HepG2 (cell line): ENCODE data around the gene SETD1A. TPM values are rescaled to one million over a fixed set of nuclear protein-coding genes. Genes with fewer than 3 reads are reported as not detected.

Experiments used
- CREB3 ChIP-seq: sonication (generic); formaldehyde crosslinking; IDR thresholded peaks from 2 replicates; pipeline ENCODE4 v1.5.0; 2020; ENCODE audit warnings: missing genetic modification reagents
- GZF1 ChIP-seq: sonication (generic); formaldehyde crosslinking; IDR thresholded peaks from 2 replicates; pipeline ENCODE4 v1.5.1; 2020; ENCODE audit warnings: mild to moderate bottlenecking, missing genetic modification reagents
- HDAC2 ChIP-seq: sonication (generic); formaldehyde crosslinking; IDR thresholded peaks from 2 replicates; pipeline ENCODE4 v1.4.0; 2020; ENCODE audit warnings: missing genetic modification reagents
- NCOA1 ChIP-seq: sonication (generic); formaldehyde crosslinking; IDR thresholded peaks from 2 replicates; pipeline ENCODE4 v1.9.0; 2021; ENCODE audit warnings: missing genetic modification reagents
- NCOA5 ChIP-seq: sonication (generic); formaldehyde crosslinking; IDR thresholded peaks from 2 replicates; pipeline ENCODE4 v1.4.0; 2020; ENCODE audit warnings: missing genetic modification reagents
- YY1 ChIP-seq: IDR thresholded peaks from 2 replicates; pipeline ENCODE4 v1.6.1; 2011; ENCODE audit warnings: low read length, low read depth, moderate library complexity, mild to moderate bottlenecking; ENCODE audit not compliant: insufficient read depth, insufficient replicate concordance
- ZBTB42 ChIP-seq: sonication (generic); formaldehyde crosslinking; IDR thresholded peaks from 2 replicates; pipeline ENCODE4 v1.5.0; 2020; ENCODE audit warnings: mild to moderate bottlenecking, missing genetic modification reagents
- ZBTB7A ChIP-seq: sonication (generic); formaldehyde crosslinking; IDR thresholded peaks from 2 replicates; pipeline ENCODE4 v1.8.0; 2022; ENCODE audit warnings: mild to moderate bottlenecking, missing genetic modification reagents
- ZFP36L2 ChIP-seq: sonication (generic); formaldehyde crosslinking; IDR thresholded peaks from 2 replicates; pipeline ENCODE4 v1.4.0; 2020; ENCODE audit warnings: missing genetic modification reagents
- ZNF205 ChIP-seq: IDR thresholded peaks from 2 replicates; pipeline ENCODE4 v1.6.1; 2018; ENCODE audit warnings: missing biosample characterization, missing genetic modification reagents
- ZNF274 ChIP-seq: sonication (generic); formaldehyde crosslinking; IDR thresholded peaks from 2 replicates; pipeline ENCODE4 v1.5.1; 2020; ENCODE audit warnings: mild to moderate bottlenecking, missing genetic modification reagents
- ZNF660 ChIP-seq: sonication (generic); formaldehyde crosslinking; IDR thresholded peaks from 2 replicates; pipeline ENCODE4 v1.5.1; 2020; ENCODE audit warnings: mild to moderate bottlenecking, low read depth, missing genetic modification reagents, borderline replicate concordance
- ZNF7 ChIP-seq: IDR thresholded peaks from 2 replicates; pipeline ENCODE4 v1.6.1; 2016; ENCODE audit warnings: missing biosample characterization, missing genetic modification reagents
- ZNF800 ChIP-seq: sonication (generic); formaldehyde crosslinking; IDR thresholded peaks from 2 replicates; pipeline ENCODE4 v1.4.0; 2020; ENCODE audit warnings: missing genetic modification reagents
- polyA plus RNA-seq, 8 experiments: library from polyadenylated mRNA; depleted of rRNA in 3 of 8; stranded (reverse) in 7 of 8; unstranded in 1 of 8; fragments of >200 nt; fragmentation: Illumina TruSeq in 4 of 8; extraction: Trizol in 4 of 8; gene quantifications; 2 replicates each; pipeline versions ENCODE4 v1.2.1 to v1.2.3, GENCODE V29; 2011 to 2016; ENCODE audit warnings: low read depth in 4 of 8, missing spikeins in 1 of 8, mixed read lengths in 1 of 8; ENCODE audit not compliant: insufficient read depth in 1 of 8
- total RNA-seq, 5 experiments: library from RNA; depleted of rRNA; stranded (reverse); fragments of >200 nt; fragmentation: Illumina TruSeq; extraction: Trizol; gene quantifications; 2 replicates each; pipeline ENCODE4 v1.2.3, GENCODE V29; 2016; ENCODE audit warnings: low read depth in 1 of 5
- TF ChIP-seq, protein P1 (sequence below): sonication (generic); formaldehyde crosslinking; IDR thresholded peaks from 2 replicates; pipeline ENCODE4 v1.5.0; 2020; ENCODE audit warnings: mild to moderate bottlenecking, missing genetic modification reagents
- TF ChIP-seq, protein P2 (sequence below): sonication (generic); formaldehyde crosslinking; IDR thresholded peaks from 2 replicates; pipeline ENCODE4 v1.9.0; 2021; ENCODE audit warnings: missing genetic modification reagents, borderline replicate concordance

Gene SETD1A
- total and polyA plus RNA-seq, 2 of the 13 experiments (the other 11 are each of a cell fraction or from before 2014, with no cell fraction given): 3.8 to 5.6 TPM

GRCh38 chr16:30921748-30922419 is 35.7 kb upstream of the SETD1A start (continued):
- TF ChIP-seq, protein P1, sequence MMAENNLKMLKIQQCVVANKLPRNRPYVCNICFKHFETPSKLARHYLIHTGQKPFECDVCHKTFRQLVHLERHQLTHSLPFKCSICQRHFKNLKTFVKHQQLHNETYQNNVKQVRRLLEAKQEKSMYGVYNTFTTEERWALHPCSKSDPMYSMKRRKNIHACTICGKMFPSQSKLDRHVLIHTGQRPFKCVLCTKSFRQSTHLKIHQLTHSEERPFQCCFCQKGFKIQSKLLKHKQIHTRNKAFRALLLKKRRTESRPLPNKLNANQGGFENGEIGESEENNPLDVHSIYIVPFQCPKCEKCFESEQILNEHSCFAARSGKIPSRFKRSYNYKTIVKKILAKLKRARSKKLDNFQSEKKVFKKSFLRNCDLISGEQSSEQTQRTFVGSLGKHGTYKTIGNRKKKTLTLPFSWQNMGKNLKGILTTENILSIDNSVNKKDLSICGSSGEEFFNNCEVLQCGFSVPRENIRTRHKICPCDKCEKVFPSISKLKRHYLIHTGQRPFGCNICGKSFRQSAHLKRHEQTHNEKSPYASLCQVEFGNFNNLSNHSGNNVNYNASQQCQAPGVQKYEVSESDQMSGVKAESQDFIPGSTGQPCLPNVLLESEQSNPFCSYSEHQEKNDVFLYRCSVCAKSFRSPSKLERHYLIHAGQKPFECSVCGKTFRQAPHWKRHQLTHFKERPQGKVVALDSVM (CRISPR knock-in tag): 0 out of 2 replicates have a peak, but pooled peaks have one; percentile 39
- TF ChIP-seq ZBTB42 (no peak), CREB3 (no peak), YY1 (peak; percentile 67), ZFP36L2 (CRISPR knock-in tag) (no peak), GZF1 (CRISPR knock-in tag) (no peak), NCOA1 (CRISPR knock-in tag) (peak; percentile 52), ZNF274 (CRISPR knock-in tag) (no peak; the same call in none of the 2 replicates), HDAC2 (peak; percentile 57), ZNF205 (CRISPR knock-in tag) (peak; percentile 64), ZBTB7A (CRISPR knock-in tag) (peak; percentile 96), ZNF7 (CRISPR knock-in tag) (no peak; the same call in 1 of the 2 replicates), NCOA5 (CRISPR knock-in tag) (no peak), ZNF660 (CRISPR knock-in tag) (no peak), ZNF800 (CRISPR knock-in tag) (no peak)
- TF ChIP-seq, protein P2, sequence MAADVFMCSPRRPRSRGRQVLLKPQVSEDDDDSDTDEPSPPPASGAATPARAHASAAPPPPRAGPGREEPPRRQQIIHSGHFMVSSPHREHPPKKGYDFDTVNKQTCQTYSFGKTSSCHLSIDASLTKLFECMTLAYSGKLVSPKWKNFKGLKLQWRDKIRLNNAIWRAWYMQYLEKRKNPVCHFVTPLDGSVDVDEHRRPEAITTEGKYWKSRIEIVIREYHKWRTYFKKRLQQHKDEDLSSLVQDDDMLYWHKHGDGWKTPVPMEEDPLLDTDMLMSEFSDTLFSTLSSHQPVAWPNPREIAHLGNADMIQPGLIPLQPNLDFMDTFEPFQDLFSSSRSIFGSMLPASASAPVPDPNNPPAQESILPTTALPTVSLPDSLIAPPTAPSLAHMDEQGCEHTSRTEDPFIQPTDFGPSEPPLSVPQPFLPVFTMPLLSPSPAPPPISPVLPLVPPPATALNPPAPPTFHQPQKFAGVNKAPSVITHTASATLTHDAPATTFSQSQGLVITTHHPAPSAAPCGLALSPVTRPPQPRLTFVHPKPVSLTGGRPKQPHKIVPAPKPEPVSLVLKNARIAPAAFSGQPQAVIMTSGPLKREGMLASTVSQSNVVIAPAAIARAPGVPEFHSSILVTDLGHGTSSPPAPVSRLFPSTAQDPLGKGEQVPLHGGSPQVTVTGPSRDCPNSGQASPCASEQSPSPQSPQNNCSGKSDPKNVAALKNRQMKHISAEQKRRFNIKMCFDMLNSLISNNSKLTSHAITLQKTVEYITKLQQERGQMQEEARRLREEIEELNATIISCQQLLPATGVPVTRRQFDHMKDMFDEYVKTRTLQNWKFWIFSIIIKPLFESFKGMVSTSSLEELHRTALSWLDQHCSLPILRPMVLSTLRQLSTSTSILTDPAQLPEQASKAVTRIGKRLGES (CRISPR knock-in tag): no peak
